ENCODE results near the gene RAX2. TPM values are rescaled to one million over a fixed set of nuclear protein-coding genes. Genes with fewer than 3 reads are reported as not detected.

RAX2 gene
- total and polyA plus RNA-seq, 4 donors, result not detected

DNA sequence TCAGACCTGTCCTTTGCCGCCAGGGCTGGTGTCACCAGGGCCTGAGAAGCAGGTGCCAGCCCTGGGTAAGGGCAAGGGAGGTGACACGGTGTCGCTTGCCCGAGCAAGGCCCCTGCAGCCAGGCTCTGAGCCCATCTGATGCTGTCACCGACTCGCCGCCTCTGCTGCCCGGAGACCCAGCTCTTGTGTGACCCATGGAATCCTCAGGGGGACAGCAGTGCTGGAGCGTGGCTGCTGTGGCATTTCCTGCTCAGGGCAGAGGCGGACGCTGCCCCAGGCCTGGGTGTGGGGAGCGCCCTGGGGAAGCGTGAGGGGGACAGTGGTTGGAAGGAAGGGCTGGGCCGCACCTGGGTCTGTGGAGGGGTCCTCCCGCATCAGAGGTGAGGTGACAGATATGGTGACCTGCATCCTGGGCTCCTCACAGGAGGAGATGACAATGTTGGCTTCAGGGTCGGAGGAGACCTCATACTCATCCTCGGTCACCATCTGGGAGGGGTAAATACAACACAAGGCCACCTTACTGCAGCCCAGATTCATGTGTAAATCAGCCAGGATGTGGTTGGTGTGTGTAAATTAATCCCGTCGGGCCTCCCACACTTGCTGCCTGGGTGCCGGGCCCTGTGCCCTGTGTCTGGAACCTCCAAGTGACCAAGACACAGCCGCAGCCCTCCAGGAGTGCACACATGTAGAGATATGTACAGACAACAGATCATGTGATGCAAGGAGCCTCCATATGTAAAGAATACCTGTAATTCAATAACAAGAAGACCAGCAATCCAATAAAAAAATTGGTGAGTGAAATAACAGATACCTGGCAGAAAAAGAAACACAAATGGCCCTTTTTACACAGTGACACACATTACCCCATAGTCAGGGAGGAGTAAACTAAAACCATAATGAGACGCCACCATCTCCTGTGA, 41.7 kb upstream of the RAX2 start:
- no peaks in the 10 kb centered on the region for H3K36me3 ChIP-seq (ENCODE audit: control insufficient read depth in 1 of 2, insufficient read depth in 2 of 2, low read length in 1 of 2)
- intact Hi-C loops (cut with DNase I), result no loop called here
- WGBS, 2 donors, result 47 to 52% methylated on average over 22 of the region's 22 CpGs
- H3K9me3 ChIP-seq (ENCODE audit: control insufficient read depth, low read length), result no peaks in the 10 kb centered on the region
- no peak for DNase-seq
- H3K27me3 ChIP-seq (ENCODE audit: control insufficient read depth in 1 of 2, insufficient read depth in 2 of 2, low read length in 1 of 2), result no peaks in the 10 kb centered on the region
- H3K4me1 ChIP-seq (ENCODE audit: control insufficient read depth in 1 of 2, insufficient read depth in 2 of 2, low read length in 2 of 2), result no peaks in the 10 kb centered on the region
- H3K4me3 ChIP-seq (ENCODE audit: low read length in 2 of 2), result no peak overlapping the region
- ATAC-seq (ENCODE audit: low FRiP score), result no peak
- no peak overlapping the region for H3K27ac ChIP-seq (ENCODE audit: low read depth in 1 of 2, low read length in 2 of 2)

DNA sequence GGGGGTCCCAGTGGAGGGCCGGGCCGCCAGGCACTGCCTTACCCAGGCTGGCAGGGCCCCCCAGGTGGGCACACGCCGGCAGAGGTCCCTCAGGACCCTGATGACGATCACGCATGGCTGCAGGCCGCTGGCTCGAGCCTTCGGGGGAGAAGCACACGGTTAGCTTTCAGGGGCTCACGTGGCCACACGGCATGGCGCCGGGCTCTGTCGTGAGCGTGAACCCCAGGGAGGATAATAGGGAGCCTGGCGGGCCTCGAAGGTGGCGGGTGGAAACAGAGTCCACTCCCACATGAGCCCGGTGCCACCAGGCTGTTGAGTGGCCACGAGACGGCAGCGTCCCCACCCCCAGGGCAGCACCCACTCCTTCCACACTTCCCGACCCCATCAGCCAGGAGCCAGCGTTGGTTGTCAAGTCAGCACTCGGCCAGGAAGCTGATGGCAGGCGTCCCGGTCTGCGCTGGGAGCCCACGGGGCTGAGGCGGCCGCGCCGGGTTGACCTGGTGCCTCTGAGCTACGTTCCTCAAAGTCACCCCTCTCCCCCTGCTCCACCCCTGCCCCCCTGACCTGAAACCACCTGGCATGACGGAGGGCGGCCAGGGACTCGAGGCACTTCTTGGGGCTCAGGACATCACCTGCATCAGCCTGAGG, 38.8 kb upstream of the RAX2 start:
- WGBS, 2 donors, result 79 to 81% methylated on average over 38 of the region's 38 CpGs
- no peak for ATAC-seq (ENCODE audit: low FRiP score)

DNA sequence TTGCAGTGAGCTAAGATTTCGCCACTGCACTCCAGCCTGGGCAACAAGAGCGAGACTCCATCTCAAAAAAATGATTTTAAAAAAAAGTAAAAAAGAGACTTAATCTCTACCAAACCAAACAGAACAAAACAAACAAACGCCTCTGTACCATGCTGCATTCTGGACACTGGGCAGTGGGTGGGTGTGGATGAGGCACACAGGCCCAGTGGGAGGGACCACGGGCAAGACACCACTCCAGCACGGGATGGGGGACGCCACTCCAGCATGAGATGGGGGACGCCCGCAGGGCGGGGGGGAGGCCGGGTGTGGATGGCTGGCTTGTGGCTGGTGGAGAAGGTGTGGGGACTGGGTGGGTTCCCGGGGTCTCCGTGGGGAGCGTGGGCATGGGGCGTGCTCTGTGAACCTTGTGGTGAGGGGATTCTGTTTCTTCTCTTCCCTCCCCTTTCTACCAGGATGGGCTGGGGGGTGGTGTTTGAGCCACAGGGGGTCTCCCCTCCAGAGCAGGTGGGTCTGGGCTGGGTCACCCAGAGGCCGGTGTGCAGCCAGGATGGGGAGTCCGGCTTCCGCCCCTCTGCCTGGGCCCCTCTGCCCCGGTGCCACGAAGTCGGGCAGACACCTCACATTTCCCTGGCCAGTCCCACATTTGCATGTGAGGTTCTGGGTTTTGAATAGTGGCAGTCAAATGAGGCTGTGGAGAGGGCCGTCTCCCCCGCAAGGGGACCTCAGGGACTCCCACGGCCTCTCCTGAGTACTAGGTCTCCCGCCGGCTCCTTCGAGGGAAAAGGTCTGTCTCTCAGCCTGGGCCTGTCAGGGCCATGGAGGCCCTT, 38.1 kb upstream of the RAX2 start:
- intact Hi-C loops (cut with DNase I), result no loop called here
- no peaks in the 10 kb centered on the region for H3K27me3 ChIP-seq (ENCODE audit: control insufficient read depth in 1 of 2, insufficient read depth in 2 of 2, low read length in 1 of 2)
- no peak overlapping the region for H3K4me3 ChIP-seq (ENCODE audit: low read length in 2 of 2)
- H3K4me1 ChIP-seq (ENCODE audit: control insufficient read depth in 1 of 2, insufficient read depth in 2 of 2, low read length in 2 of 2), result no peaks in the 10 kb centered on the region
- no peaks in the 10 kb centered on the region for H3K9me3 ChIP-seq (ENCODE audit: control insufficient read depth, low read length)
- ATAC-seq (ENCODE audit: low FRiP score) (no peak), DNase-seq (no peak)
- WGBS, 2 donors, result 62 to 70% methylated on average over 26 of the region's 26 CpGs
- H3K36me3 ChIP-seq (ENCODE audit: control insufficient read depth in 1 of 2, insufficient read depth in 2 of 2, low read length in 1 of 2), result no peaks in the 10 kb centered on the region
- H3K27ac ChIP-seq (ENCODE audit: low read depth in 1 of 2, low read length in 2 of 2), result no peak overlapping the region

More for the DNA sequence above, 38.8 kb upstream of the RAX2 start:
- Histone ChIP-seq H3K27me3 (ENCODE audit: control insufficient read depth in 1 of 2, insufficient read depth in 2 of 2, low read length in 1 of 2) (no peaks in the 10 kb centered on the region), H3K27ac (ENCODE audit: low read depth in 1 of 2, low read length in 2 of 2) (no peak overlapping the region), H3K36me3 (ENCODE audit: control insufficient read depth in 1 of 2, insufficient read depth in 2 of 2, low read length in 1 of 2) (no peaks in the 10 kb centered on the region), H3K4me1 (ENCODE audit: control insufficient read depth in 1 of 2, insufficient read depth in 2 of 2, low read length in 2 of 2) (no peaks in the 10 kb centered on the region), H3K9me3 (ENCODE audit: control insufficient read depth, low read length) (no peaks in the 10 kb centered on the region), H3K4me3 (ENCODE audit: low read length in 2 of 2) (no peak overlapping the region)
- intact Hi-C loops (cut with DNase I), result no loop called here
- DNase-seq, result no peak

DNA sequence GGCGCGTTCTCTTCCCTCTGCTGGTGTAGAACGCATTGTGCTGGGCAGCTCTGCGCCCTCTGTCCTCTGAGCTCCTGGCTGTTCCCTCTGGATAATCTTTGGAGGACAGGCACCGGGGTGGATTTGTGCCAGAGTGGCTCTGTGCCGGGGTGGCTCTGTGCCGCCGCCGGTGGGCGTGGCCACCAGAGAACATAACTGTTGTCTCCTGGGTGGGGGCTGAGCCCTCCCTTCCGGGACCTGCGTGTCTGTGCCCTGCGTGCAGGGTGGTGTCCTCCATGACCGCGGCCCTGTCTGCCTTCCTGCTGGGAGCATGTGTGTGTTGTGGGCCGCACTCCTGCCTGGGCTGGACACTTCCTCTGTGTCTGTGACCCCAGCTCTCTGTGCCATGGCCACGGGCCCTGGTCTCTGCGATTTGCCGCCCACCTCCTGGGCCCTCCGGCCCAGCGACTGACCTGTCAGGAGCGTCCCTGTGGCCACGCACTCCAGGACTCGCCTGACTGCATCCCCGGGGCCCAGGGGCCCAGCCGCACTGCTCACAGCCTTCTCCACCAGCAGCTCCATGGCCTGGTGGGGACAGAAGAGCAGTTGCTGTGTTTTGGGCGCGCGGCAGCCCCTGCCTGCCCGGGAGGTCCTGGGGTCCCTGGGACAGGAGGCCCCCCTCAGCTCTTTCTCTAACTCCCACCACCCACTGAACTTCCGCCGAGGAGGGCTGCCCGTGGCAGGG, 36.6 kb upstream of the RAX2 start:
- no peaks in the 10 kb centered on the region for H3K9me3 ChIP-seq (ENCODE audit: control insufficient read depth, low read length)
- H3K4me3 ChIP-seq (ENCODE audit: low read length in 2 of 2), result no peak overlapping the region
- intact Hi-C loops (cut with DNase I), result no loop called here
- no peak overlapping the region for H3K27ac ChIP-seq (ENCODE audit: low read depth in 1 of 2, low read length in 2 of 2)
- H3K27me3 ChIP-seq (ENCODE audit: control insufficient read depth in 1 of 2, insufficient read depth in 2 of 2, low read length in 1 of 2), result no peaks in the 10 kb centered on the region
- 84% methylated on average over 31 to 33 of the region's 33 CpGs for WGBS, 2 donors
- ATAC-seq (ENCODE audit: low FRiP score) (no peak), DNase-seq (no peak)
- H3K36me3 ChIP-seq (ENCODE audit: control insufficient read depth in 1 of 2, insufficient read depth in 2 of 2, low read length in 1 of 2), result no peaks in the 10 kb centered on the region
- no peaks in the 10 kb centered on the region for H3K4me1 ChIP-seq (ENCODE audit: control insufficient read depth in 1 of 2, insufficient read depth in 2 of 2, low read length in 2 of 2)

DNA sequence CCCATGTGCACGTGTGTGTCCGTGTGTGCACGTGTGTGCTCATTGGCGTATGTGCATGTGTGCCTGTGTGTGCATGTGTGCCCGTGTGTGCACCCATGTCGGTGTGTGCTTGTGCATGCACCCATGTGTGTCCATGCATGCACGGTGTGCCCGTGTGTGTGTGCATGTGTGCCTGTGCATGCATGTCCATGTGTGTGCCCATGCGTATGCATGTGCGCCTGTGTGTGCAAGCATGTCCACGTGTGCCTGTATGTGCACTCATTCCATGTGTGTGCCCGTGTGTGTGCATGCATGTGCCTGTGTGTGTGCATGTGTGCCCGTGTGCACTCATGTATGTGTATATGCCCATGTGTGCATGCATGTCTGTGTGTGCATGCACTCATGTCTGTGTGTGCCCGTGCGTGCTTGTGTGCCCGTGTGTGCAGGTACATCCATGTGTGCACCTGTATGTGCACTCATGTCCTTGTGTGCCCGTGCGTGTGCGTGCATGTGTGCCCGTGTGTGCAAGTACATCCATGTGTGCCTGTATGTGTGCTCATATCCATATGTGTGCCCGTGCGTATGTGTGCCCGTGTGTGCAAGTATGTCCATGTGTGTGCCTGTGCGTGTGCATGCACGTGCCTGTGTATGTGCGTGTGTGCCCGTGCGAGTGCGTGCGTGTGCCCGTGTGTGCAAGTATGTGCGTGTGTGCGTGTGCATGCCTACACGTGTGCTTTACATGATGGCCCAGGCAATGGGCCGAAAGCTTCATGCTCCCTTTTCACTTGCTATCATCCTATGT, 35.7 kb upstream of the RAX2 start:
- ATAC-seq (ENCODE audit: low FRiP score), result no peak
- 92 to 95% methylated on average over 35 of the region's 35 CpGs for WGBS, 2 donors
- no peak for DNase-seq
- H3K27ac ChIP-seq (ENCODE audit: low read depth in 1 of 2, low read length in 2 of 2), result no peak overlapping the region
- intact Hi-C loops (cut with DNase I), result no loop called here
- H3K4me3 ChIP-seq (ENCODE audit: low read length in 2 of 2), result no peak overlapping the region
- no peaks in the 10 kb centered on the region for H3K4me1 ChIP-seq (ENCODE audit: control insufficient read depth in 1 of 2, insufficient read depth in 2 of 2, low read length in 2 of 2)
- H3K9me3 ChIP-seq (ENCODE audit: control insufficient read depth, low read length), result no peaks in the 10 kb centered on the region
- peaks cover 0 to 2% of the 10 kb centered on the region in 2 donors for H3K27me3 ChIP-seq (ENCODE audit: control insufficient read depth in 1 of 2, insufficient read depth in 2 of 2, low read length in 1 of 2)
- no peaks in the 10 kb centered on the region for H3K36me3 ChIP-seq (ENCODE audit: control insufficient read depth in 1 of 2, insufficient read depth in 2 of 2, low read length in 1 of 2)

DNA sequence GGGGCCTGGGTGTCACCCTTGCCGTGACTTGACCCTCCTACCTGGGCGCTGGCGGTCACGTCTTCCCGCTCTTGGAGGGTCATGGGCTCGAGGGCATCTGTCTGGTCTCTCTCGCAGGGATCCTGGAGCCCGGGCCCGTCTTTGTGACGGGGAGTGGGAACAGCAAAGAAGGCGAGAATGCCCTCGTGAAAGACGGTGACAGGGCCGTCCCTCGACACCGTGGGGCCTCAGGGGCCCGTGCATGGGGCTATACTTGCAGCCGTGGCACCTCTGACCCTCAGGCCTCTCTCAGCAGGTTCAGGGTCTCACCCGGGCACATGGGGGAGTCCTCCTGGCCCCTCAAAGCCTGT, 35.1 kb upstream of the RAX2 start:
- no peaks in the 10 kb centered on the region for H3K9me3 ChIP-seq (ENCODE audit: control insufficient read depth, low read length)
- no peak overlapping the region for H3K27ac ChIP-seq (ENCODE audit: low read depth in 1 of 2, low read length in 2 of 2)
- H3K4me1 ChIP-seq (ENCODE audit: control insufficient read depth in 1 of 2, insufficient read depth in 2 of 2, low read length in 2 of 2), result no peaks in the 10 kb centered on the region
- no peak overlapping the region for H3K4me3 ChIP-seq (ENCODE audit: low read length in 2 of 2)
- H3K36me3 ChIP-seq (ENCODE audit: control insufficient read depth in 1 of 2, insufficient read depth in 2 of 2, low read length in 1 of 2), result no peaks in the 10 kb centered on the region
- no peak for ATAC-seq (ENCODE audit: low FRiP score)
- peaks cover 0 to 2% of the 10 kb centered on the region in 2 donors for H3K27me3 ChIP-seq (ENCODE audit: control insufficient read depth in 1 of 2, insufficient read depth in 2 of 2, low read length in 1 of 2)
- 69 to 78% methylated on average over 19 of the region's 19 CpGs for WGBS, 2 donors
- no peak for DNase-seq
- intact Hi-C loops (cut with DNase I), result no loop called here

DNA sequence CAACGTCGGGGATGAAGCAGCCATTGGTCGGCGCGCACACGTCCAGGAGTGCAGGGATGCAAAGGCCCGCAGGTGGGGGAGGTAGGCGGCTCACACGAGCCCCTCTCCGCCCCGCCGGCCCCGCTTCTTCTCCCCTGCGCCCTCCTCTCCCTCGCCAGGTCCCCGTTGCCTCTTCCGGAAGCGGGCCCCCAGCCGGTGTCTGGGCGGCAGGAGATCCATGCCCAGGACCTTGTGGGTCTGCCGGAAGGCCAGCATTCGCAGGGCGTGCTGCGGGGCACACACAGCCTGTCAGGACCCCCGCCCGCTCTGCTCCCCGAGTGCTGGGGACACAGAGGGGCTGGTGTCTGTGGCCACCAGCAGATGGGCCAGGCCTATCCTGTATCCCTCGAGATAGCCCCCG, 33.8 kb upstream of the RAX2 start:
- intact Hi-C loops (cut with DNase I), result no loop called here
- Histone ChIP-seq H3K27ac (ENCODE audit: low read depth in 1 of 2, low read length in 2 of 2) (no peak overlapping the region), H3K27me3 (ENCODE audit: control insufficient read depth in 1 of 2, insufficient read depth in 2 of 2, low read length in 1 of 2) (peaks cover 0 to 2% of the 10 kb centered on the region in 2 donors), H3K4me3 (ENCODE audit: low read length in 2 of 2) (no peak overlapping the region), H3K9me3 (ENCODE audit: control insufficient read depth, low read length) (no peaks in the 10 kb centered on the region), H3K36me3 (ENCODE audit: control insufficient read depth in 1 of 2, insufficient read depth in 2 of 2, low read length in 1 of 2) (no peaks in the 10 kb centered on the region), H3K4me1 (ENCODE audit: control insufficient read depth in 1 of 2, insufficient read depth in 2 of 2, low read length in 2 of 2) (no peaks in the 10 kb centered on the region)
- no peak for DNase-seq
- ATAC-seq (ENCODE audit: low FRiP score), result no peak
- WGBS, 2 donors, result 86 to 87% methylated on average over 28 to 29 of the region's 29 CpGs

DNA sequence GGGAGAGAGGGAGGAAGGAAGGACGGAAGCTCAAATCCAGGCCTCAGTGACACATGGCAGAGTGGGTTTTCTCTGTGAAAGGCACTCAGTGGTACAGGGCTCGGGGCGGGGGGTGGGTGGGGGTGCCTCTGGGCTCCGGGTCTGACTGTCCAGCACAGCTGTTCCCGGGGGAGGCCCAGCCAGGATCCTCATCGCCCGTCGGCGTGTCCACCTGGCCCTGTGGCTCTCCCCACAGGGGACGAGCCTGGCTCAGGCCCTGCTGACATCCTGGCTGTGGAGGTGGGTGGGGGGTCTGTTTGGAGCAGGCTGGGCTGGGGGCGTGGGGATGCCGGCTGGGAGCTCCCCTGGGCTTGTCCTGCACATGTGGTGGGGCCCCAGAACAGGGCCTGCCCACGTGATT, 32.4 kb upstream of the RAX2 start:
- ATAC-seq (ENCODE audit: low FRiP score), result no peak
- 70 to 75% methylated on average over 12 to 13 of the region's 13 CpGs for WGBS, 2 donors

More for the DNA sequence above, 32.4 kb upstream of the RAX2 start:
- no peak overlapping the region for H3K27ac ChIP-seq (ENCODE audit: low read depth in 1 of 2, low read length in 2 of 2)
- H3K4me3 ChIP-seq (ENCODE audit: low read length in 2 of 2), result no peak overlapping the region
- no peaks in the 10 kb centered on the region for H3K4me1 ChIP-seq (ENCODE audit: control insufficient read depth in 1 of 2, insufficient read depth in 2 of 2, low read length in 2 of 2)
- no peaks in the 10 kb centered on the region for H3K9me3 ChIP-seq (ENCODE audit: control insufficient read depth, low read length)
- H3K27me3 ChIP-seq (ENCODE audit: control insufficient read depth in 1 of 2, insufficient read depth in 2 of 2, low read length in 1 of 2), result peaks cover 0 to 2% of the 10 kb centered on the region in 2 donors
- intact Hi-C loops (cut with DNase I), result no loop called here
- DNase-seq, result no peak
- no peaks in the 10 kb centered on the region for H3K36me3 ChIP-seq (ENCODE audit: control insufficient read depth in 1 of 2, insufficient read depth in 2 of 2, low read length in 1 of 2)

Data from aorta (tissue), 5 donors.